Skeletal muscle satellite cell (primary cell): ENCODE data around the gene LAIR2.
"Not testable (repeated sequence)": the region's sequence is repeated elsewhere in the genome, so short reads cannot be mapped to it uniquely, and the experiment has no call there.

ENCODE experiments used
- H3K27me3 ChIP-seq: 2 replicates; pipeline ENCODE4 v1.7.0; 2013; ENCODE audit warnings: low read length; ENCODE audit not compliant: control insufficient read depth, insufficient read depth
- H3K36me3 ChIP-seq: 2 replicates; pipeline ENCODE4 v1.7.0; 2013; ENCODE audit warnings: mild to moderate bottlenecking, control low read depth, low read length; ENCODE audit not compliant: insufficient read depth
- H3K4me1 ChIP-seq: 2 replicates; pipeline ENCODE4 v1.7.0; 2013; ENCODE audit warnings: low read length; ENCODE audit not compliant: control insufficient read depth, insufficient read depth
- H3K4me2 ChIP-seq: 2 replicates; pipeline ENCODE4 v1.7.0; 2013; ENCODE audit warnings: mild to moderate bottlenecking, low read length
- H3K4me3 ChIP-seq: 2 replicates; pipeline ENCODE4 v1.7.0; 2013; ENCODE audit warnings: low read length
- H3K9ac ChIP-seq: 2 replicates; pipeline ENCODE4 v1.7.0; 2013; ENCODE audit warnings: mild to moderate bottlenecking, low read depth, low read length, moderate library complexity
- H3K9me3 ChIP-seq: replicated peaks from 2 replicates; pipeline ENCODE4 v1.7.0; 2013; ENCODE audit warnings: mild to moderate bottlenecking, control low read depth, low read length

The LAIR2 gene

GRCh38 chr19:54482889-54483288 is 19.7 kb upstream of the LAIR2 start:
- peaks cover 2% of the 10 kb centered on the region for H3K27me3 ChIP-seq
- H3K9ac ChIP-seq = no peak overlapping the region
- H3K4me2 ChIP-seq = no peak overlapping the region
- H3K4me1 ChIP-seq = no peaks in the 10 kb centered on the region
- H3K9me3 ChIP-seq = no peaks in the 10 kb centered on the region
- H3K4me3 ChIP-seq = no peak overlapping the region
- no peaks in the 10 kb centered on the region for H3K36me3 ChIP-seq

- Histone ChIP-seq H3K4me1 (no peaks in the 10 kb centered on the region), H3K9ac (no peak overlapping the region), H3K4me3 (no peak overlapping the region), H3K27me3 (no peaks in the 10 kb centered on the region), H3K4me2 (no peak overlapping the region), H3K9me3 (no peaks in the 10 kb centered on the region), H3K36me3 (no peaks in the 10 kb centered on the region)
Observed at GRCh38 chr19:54484451-54484850, 18.2 kb upstream of the LAIR2 start.

GRCh38 chr19:54485851-54486250 is 16.8 kb upstream of the LAIR2 start:
- no peaks in the 10 kb centered on the region for H3K36me3 ChIP-seq
- H3K4me3 ChIP-seq = no peak overlapping the region
- H3K9ac ChIP-seq = no peak overlapping the region
- no peaks in the 10 kb centered on the region for H3K9me3 ChIP-seq
- no peaks in the 10 kb centered on the region for H3K27me3 ChIP-seq
- no peaks in the 10 kb centered on the region for H3K4me1 ChIP-seq
- H3K4me2 ChIP-seq = no peak overlapping the region

GRCh38 chr19:54489341-54489740 is 13.3 kb upstream of the LAIR2 start:
- Histone ChIP-seq H3K9me3 (no peaks in the 10 kb centered on the region), H3K4me1 (no peaks in the 10 kb centered on the region), H3K4me3 (no peak overlapping the region), H3K36me3 (no peaks in the 10 kb centered on the region), H3K4me2 (no peak overlapping the region), H3K9ac (no peak overlapping the region), H3K27me3 (no peaks in the 10 kb centered on the region)

- no peak overlapping the region for H3K9ac ChIP-seq
- H3K9me3 ChIP-seq = no peaks in the 10 kb centered on the region
- no peaks in the 10 kb centered on the region for H3K36me3 ChIP-seq
- H3K4me2 ChIP-seq = no peak overlapping the region
- no peaks in the 10 kb centered on the region for H3K4me1 ChIP-seq
- H3K4me3 ChIP-seq = no peak overlapping the region
- H3K27me3 ChIP-seq = no peaks in the 10 kb centered on the region
Observed at GRCh38 chr19:54489766-54490165, 12.9 kb upstream of the LAIR2 start.

GRCh38 chr19:54492568-54492967 is 10.1 kb upstream of the LAIR2 start:
- Histone ChIP-seq H3K4me3 (no peak overlapping the region), H3K27me3 (no peaks in the 10 kb centered on the region), H3K36me3 (no peaks in the 10 kb centered on the region), H3K9me3 (no peaks in the 10 kb centered on the region), H3K9ac (no peak overlapping the region), H3K4me2 (no peak overlapping the region), H3K4me1 (no peaks in the 10 kb centered on the region)

GRCh38 chr19:54493056-54493455 is 9.6 kb upstream of the LAIR2 start:
- not testable (repeated sequence) for H3K4me3 ChIP-seq, H3K27me3 ChIP-seq

GRCh38 chr19:54493967-54494585 is 8.6 kb upstream of the LAIR2 start:
- Histone ChIP-seq H3K27me3 (no peaks in the 10 kb centered on the region), H3K4me3 (no peak overlapping the region), H3K36me3 (no peaks in the 10 kb centered on the region), H3K9me3 (peaks cover 1% of the 10 kb centered on the region), H3K4me2 (no peak overlapping the region), H3K9ac (no peak overlapping the region), H3K4me1 (no peaks in the 10 kb centered on the region)

More at GRCh38 chr19:54493056-54493455, 9.6 kb upstream of the LAIR2 start:
- not testable (repeated sequence) for H3K4me1 ChIP-seq, H3K9ac ChIP-seq, H3K4me2 ChIP-seq, H3K36me3 ChIP-seq, H3K9me3 ChIP-seq

- not testable (repeated sequence) for H3K4me1 ChIP-seq, H3K9ac ChIP-seq, H3K4me2 ChIP-seq, H3K36me3 ChIP-seq, H3K4me3 ChIP-seq, H3K27me3 ChIP-seq, H3K9me3 ChIP-seq
Observed at GRCh38 chr19:54495284-54495683, 7.3 kb upstream of the LAIR2 start.

- H3K4me2 ChIP-seq, H3K9ac ChIP-seq, H3K9me3 ChIP-seq, H3K4me3 ChIP-seq, H3K27me3 ChIP-seq, H3K4me1 ChIP-seq, H3K36me3 ChIP-seq: not testable (repeated sequence)
Observed at GRCh38 chr19:54497747-54498450, 4.7 kb upstream of the LAIR2 start.

- H3K4me2 ChIP-seq, H3K27me3 ChIP-seq, H3K4me1 ChIP-seq, H3K4me3 ChIP-seq, H3K36me3 ChIP-seq, H3K9ac ChIP-seq, H3K9me3 ChIP-seq: not testable (repeated sequence)
Observed at GRCh38 chr19:54498451-54498772, 4.2 kb upstream of the LAIR2 start.

- H3K4me1 ChIP-seq, H3K36me3 ChIP-seq, H3K9me3 ChIP-seq, H3K9ac ChIP-seq, H3K27me3 ChIP-seq, H3K4me2 ChIP-seq, H3K4me3 ChIP-seq: not testable (repeated sequence)
Observed at GRCh38 chr19:54505542-54505941, 2.9 kb downstream of the LAIR2 start.
